Loucy (cell line): ENCODE measurements around the gene IFT88.

Experiments
- H2AFZ ChIP-seq: fragments of 200-600 bp; sonication (generic); 2 replicates; pipeline ENCODE4 v1.6.0; 2016; ENCODE audit warnings: antibody characterized with exemption, mild to moderate bottlenecking, low read length, moderate library complexity
- H3F3A ChIP-seq: fragments of 200-600 bp; 2 replicates; pipeline ENCODE4 v1.6.0; 2016; ENCODE audit warnings: antibody characterized with exemption, low read depth, mild to moderate bottlenecking
- H3K27me3 ChIP-seq: fragments of 200-600 bp; sonication (generic); 2 replicates; pipeline ENCODE4 v1.6.1; 2014; ENCODE audit warnings: low read length, mild to moderate bottlenecking; ENCODE audit not compliant: insufficient read depth, poor library complexity, severe bottlenecking
- H3K36me3 ChIP-seq: fragments of 200-600 bp; sonication (generic); 2 replicates; pipeline ENCODE4 v1.6.1; 2016; ENCODE audit warnings: low read length; ENCODE audit not compliant: insufficient read depth
- H3K4me1 ChIP-seq: fragments of 200-600 bp; sonication (generic); 2 replicates; pipeline ENCODE4 v1.5.1; 2014; ENCODE audit warnings: low read length, mild to moderate bottlenecking; ENCODE audit not compliant: insufficient read depth, poor library complexity, severe bottlenecking
- H3K4me2 ChIP-seq: fragments of 200-600 bp; sonication (generic); 2 replicates; pipeline ENCODE4 v1.6.0; 2014; ENCODE audit warnings: antibody characterized with exemption, low read length, low read depth, mild to moderate bottlenecking; ENCODE audit not compliant: poor library complexity, severe bottlenecking
- H3K4me3 ChIP-seq: fragments of 200-600 bp; sonication (generic); 2 replicates; pipeline ENCODE4 v1.5.1; 2014; ENCODE audit warnings: low read length, mild to moderate bottlenecking, mixed read lengths; ENCODE audit not compliant: poor library complexity, severe bottlenecking
- H3K79me2 ChIP-seq: fragments of 200-600 bp; sonication (generic); 2 replicates; pipeline ENCODE4 v1.6.1; 2014; ENCODE audit warnings: low read length; ENCODE audit not compliant: insufficient read depth
- H3K9ac ChIP-seq: fragments of 200-600 bp; sonication (generic); 2 replicates; pipeline ENCODE4 v1.6.0; 2014; ENCODE audit warnings: mild to moderate bottlenecking, low read depth, low read length, moderate library complexity; ENCODE audit not compliant: poor library complexity, severe bottlenecking
- H3K9me2 ChIP-seq: fragments of 200-600 bp; sonication (generic); replicated peaks from 2 replicates; pipeline ENCODE4 v1.6.1; 2016; ENCODE audit warnings: low read depth, low read length, mixed read lengths
- H3K9me3 ChIP-seq: fragments of 200-600 bp; sonication (generic); 2 replicates; pipeline ENCODE4 v1.6.1; 2014; ENCODE audit warnings: mild to moderate bottlenecking, antibody characterized with exemption, low read length, low read depth; ENCODE audit not compliant: insufficient read depth
- H4K20me1 ChIP-seq: fragments of 200-600 bp; sonication (generic); 2 replicates; pipeline ENCODE4 v1.6.0; 2014; ENCODE audit warnings: antibody characterized with exemption, low read length, mild to moderate bottlenecking; ENCODE audit not compliant: insufficient read depth, poor library complexity, severe bottlenecking
- EZH2phosphoT487 ChIP-seq: fragments of 200-600 bp; IDR thresholded peaks from 2 replicates; pipeline ENCODE4 v1.6.1; 2018; ENCODE audit warnings: antibody characterized with exemption, mild to moderate bottlenecking, moderate library complexity, borderline replicate concordance
- TF ChIP-seq, protein P1 (sequence below): fragments of 200-600 bp; sonication (generic); conservative IDR thresholded peaks from 2 replicates; pipeline ENCODE4 v1.5.1; 2014; ENCODE audit warnings: mild to moderate bottlenecking, antibody characterized with exemption, low read length

Gene IFT88

GRCh38 chr13:20553311-20553710 is 13.6 kb upstream of the IFT88 start:
- Histone ChIP-seq H2AFZ (no peak overlapping the region), H3K79me2 (no peaks in the 10 kb centered on the region), H3K9me2 (no peaks in the 10 kb centered on the region), H3K4me3 (no peak overlapping the region), H3K9ac (no peak overlapping the region), H3K36me3 (no peaks in the 10 kb centered on the region), H3K9me3 (no peaks in the 10 kb centered on the region), H4K20me1 (no peaks in the 10 kb centered on the region), H3K4me1 (peaks cover 6% of the 10 kb centered on the region), H3K27me3 (no peaks in the 10 kb centered on the region), H3F3A (no peaks in the 10 kb centered on the region), H3K4me2 (no peak overlapping the region)
- no peak for TF ChIP-seq EZH2phosphoT487
- TF ChIP-seq, protein P1, sequence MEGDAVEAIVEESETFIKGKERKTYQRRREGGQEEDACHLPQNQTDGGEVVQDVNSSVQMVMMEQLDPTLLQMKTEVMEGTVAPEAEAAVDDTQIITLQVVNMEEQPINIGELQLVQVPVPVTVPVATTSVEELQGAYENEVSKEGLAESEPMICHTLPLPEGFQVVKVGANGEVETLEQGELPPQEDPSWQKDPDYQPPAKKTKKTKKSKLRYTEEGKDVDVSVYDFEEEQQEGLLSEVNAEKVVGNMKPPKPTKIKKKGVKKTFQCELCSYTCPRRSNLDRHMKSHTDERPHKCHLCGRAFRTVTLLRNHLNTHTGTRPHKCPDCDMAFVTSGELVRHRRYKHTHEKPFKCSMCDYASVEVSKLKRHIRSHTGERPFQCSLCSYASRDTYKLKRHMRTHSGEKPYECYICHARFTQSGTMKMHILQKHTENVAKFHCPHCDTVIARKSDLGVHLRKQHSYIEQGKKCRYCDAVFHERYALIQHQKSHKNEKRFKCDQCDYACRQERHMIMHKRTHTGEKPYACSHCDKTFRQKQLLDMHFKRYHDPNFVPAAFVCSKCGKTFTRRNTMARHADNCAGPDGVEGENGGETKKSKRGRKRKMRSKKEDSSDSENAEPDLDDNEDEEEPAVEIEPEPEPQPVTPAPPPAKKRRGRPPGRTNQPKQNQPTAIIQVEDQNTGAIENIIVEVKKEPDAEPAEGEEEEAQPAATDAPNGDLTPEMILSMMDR, result no peak

DNA sequence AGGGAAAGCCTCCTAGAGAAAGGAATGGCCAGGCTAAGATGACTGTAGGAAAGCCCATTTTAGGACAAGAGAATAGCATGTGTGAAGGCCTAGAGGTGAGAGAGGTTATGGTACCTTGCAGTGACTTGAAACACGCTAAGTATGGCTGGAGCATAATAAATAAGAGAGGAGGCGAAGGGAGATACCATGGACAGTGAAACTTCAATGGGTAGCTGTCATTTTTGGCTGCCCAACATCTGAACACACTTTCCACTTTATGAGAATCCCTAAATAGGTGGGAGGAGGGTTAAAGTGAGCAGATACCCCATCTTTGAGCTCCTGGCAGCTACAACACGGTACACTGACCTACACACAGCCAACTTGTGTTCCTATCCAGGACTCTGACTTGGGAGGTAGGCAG is 8.0 kb upstream of the IFT88 start:
- H2AFZ ChIP-seq, result no peak overlapping the region
- H3K27me3 ChIP-seq, result no peaks in the 10 kb centered on the region
- no peaks in the 10 kb centered on the region for H3F3A ChIP-seq
- no peaks in the 10 kb centered on the region for H3K4me1 ChIP-seq
- H3K36me3 ChIP-seq, result no peaks in the 10 kb centered on the region
- H3K9me3 ChIP-seq, result no peaks in the 10 kb centered on the region
- no peak overlapping the region for H3K4me3 ChIP-seq
- no peak overlapping the region for H3K4me2 ChIP-seq
- TF ChIP-seq, protein P1, result no peak
- TF ChIP-seq EZH2phosphoT487, result no peak
- H3K9me2 ChIP-seq, result no peaks in the 10 kb centered on the region
- no peaks in the 10 kb centered on the region for H3K79me2 ChIP-seq
- no peak overlapping the region for H3K9ac ChIP-seq
- no peaks in the 10 kb centered on the region for H4K20me1 ChIP-seq

- Histone ChIP-seq H3K9me3 (no peaks in the 10 kb centered on the region), H3K4me3 (no peak overlapping the region), H3K4me1 (no peaks in the 10 kb centered on the region), H3K27me3 (no peaks in the 10 kb centered on the region), H3K9ac (no peak overlapping the region), H2AFZ (no peak overlapping the region), H3K79me2 (no peaks in the 10 kb centered on the region), H3K36me3 (no peaks in the 10 kb centered on the region), H3F3A (no peaks in the 10 kb centered on the region), H3K4me2 (no peak overlapping the region), H4K20me1 (no peaks in the 10 kb centered on the region), H3K9me2 (no peaks in the 10 kb centered on the region)
- no peak for TF ChIP-seq EZH2phosphoT487
- TF ChIP-seq, protein P1, result no peak
Observed at GRCh38 chr13:20559659-20560356, 7.1 kb upstream of the IFT88 start.
